GM10266 (cell line): ENCODE results near the gene AKNA.

Experiments
- DNase-seq: peaks from one replicate; pipeline ENCODE4 v3.0.0; 2012; ENCODE audit errors: extremely low spot score
- TF ChIP-seq, protein P1 (sequence below): IDR thresholded peaks from 2 replicates; pipeline ENCODE4 v1.5.1; 2012; ENCODE audit warnings: mild to moderate bottlenecking, low read depth; ENCODE audit not compliant: control insufficient read depth, insufficient read depth; ENCODE audit errors: missing control alignments

Gene AKNA

DNA sequence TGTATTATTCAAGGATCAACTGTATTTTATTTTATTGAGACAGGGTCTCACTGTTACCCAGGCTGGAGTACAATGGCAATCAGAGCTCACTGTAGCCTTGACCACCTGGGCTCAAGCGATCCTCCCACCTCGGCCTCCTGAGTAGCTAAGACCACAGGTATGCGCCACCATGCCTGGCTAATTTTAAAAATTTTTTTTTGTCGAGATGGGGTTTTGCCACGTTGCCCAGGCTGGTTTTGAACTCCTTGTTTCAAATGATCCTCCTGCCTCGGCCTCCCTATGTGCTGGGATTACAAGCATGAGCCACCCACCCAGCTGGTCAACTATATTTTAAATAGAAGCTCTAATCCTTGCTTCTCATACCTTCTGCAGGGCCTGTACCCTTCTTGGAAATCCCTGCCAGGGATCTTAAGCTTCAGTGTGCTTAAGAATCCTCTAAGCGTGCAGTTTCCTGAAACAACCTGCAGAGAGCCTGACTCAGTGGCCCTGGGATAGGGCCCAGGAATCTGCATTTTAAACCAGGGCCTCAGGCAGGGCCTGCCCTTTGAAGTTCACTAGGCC, 2.9 kb downstream of the AKNA start:
- TF ChIP-seq, protein P1, sequence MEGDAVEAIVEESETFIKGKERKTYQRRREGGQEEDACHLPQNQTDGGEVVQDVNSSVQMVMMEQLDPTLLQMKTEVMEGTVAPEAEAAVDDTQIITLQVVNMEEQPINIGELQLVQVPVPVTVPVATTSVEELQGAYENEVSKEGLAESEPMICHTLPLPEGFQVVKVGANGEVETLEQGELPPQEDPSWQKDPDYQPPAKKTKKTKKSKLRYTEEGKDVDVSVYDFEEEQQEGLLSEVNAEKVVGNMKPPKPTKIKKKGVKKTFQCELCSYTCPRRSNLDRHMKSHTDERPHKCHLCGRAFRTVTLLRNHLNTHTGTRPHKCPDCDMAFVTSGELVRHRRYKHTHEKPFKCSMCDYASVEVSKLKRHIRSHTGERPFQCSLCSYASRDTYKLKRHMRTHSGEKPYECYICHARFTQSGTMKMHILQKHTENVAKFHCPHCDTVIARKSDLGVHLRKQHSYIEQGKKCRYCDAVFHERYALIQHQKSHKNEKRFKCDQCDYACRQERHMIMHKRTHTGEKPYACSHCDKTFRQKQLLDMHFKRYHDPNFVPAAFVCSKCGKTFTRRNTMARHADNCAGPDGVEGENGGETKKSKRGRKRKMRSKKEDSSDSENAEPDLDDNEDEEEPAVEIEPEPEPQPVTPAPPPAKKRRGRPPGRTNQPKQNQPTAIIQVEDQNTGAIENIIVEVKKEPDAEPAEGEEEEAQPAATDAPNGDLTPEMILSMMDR = no peak
- DNase-seq = no peak

DNA sequence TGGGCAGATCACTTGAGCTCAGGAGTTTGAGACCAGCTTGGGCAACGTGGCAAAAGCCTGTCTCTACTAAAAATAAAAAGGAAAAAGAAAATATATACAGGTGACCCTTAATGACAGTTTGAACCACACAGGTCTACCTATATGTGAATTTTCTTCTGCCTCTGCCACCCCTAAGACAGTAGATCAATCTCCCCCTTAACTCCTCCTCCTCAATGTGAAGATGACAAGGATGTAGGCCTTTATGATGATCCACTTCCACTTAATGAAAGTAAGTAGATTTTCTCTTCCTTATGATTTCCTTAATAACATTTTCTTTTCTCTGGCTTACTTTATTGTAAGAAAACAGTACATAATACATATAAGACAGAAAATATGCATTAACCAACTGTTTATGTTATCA, 3.4 kb downstream of the AKNA start:
- TF ChIP-seq, protein P1 = no peak
- DNase-seq = no peak

DNA sequence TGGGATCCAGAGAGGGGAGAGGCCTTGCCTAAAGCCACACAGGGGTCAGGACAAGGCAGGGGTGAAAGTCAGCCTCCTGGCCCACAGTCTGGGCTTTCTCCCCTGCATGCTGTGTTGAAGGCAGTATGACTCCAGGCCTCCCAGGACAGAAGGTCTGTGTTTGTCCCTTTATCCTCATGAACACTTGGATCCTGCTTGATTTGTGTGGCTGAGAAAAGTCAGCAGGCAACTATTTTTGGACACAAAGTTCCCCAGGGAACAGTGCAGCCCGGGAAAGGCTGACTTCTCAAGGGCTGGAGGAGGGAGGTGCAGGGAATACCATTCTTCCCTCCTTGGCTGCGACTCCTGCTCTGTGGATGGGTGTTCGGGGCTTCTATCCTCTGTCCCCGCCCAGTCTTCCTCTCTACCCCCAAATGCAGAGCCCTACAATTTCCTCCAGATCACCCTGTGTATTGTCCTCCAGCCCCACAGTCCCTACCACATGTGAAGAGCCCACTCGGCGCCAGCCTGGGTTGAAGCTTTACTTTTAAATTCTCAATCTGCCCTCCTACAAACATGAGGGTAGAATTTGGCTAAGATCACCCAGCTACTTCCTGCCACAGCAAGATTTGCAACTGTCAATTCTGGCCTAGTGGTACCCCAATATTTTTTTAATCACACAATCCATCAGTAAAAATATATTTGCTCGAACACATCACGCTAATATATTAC, 4.1 kb downstream of the AKNA start:
- no peak for DNase-seq
- TF ChIP-seq, protein P1 = no peak

DNA sequence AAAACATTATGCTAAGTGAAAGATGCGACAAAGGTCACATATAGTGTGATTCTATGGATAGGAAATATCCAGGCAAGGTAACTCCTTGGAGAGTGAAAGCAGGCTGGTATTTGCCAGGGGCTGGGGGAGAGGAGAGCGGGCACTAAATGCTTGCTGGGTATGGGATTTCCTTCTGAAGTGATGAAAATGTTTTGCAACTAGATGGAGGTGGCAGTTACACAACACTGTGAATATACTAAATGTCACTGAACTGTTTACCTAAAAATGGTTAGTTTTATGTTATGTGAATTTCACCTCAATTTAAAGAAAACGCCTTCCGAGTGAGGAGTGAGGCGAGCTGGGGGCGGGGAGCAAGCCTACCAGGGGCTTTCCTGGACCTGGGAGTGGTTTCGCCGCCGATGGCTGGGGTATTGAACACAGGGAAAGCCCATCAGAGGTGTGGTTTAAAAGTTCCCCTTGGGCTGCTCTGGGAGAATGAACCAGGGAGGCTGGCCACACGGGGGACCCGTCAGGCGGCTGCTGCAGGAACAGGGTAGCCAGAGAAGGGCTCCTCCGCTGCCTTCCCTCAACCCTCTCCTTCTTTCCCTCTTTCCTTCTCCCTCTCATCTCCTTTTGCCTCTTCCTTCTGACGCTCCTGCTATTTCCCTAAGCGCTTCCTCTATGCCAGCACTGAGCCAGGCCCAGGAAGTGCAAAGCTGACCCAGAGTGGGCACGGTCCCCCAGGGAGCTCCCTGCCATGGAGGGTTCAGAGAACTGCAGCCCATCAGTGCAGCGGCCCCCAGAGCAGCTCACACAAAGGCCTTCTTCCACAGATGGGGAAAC, 4.9 kb downstream of the AKNA start:
- TF ChIP-seq, protein P1 = peak; percentile 34
- DNase-seq = peak; percentile 69

DNA sequence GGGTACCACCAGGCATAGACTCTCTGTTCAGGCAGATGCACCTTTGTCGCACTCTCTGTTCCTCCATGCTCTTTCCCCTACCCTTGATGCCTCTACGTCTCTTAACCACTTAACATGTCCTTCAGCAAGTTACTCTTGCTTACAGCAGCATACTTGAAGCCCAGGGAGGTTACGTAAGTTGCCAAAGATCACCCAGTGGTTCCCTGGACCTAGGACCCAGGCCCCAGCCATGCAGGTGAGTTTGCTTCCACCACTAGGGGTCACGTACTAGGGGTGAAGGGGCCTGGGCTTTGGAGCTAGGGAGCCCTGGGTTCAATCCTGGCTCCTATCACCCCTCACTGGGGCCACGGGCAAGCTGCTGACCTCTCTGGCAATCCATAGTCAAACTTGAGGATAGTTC, 8.9 kb downstream of the AKNA start:
- TF ChIP-seq, protein P1 = no peak
- DNase-seq = no peak

DNA sequence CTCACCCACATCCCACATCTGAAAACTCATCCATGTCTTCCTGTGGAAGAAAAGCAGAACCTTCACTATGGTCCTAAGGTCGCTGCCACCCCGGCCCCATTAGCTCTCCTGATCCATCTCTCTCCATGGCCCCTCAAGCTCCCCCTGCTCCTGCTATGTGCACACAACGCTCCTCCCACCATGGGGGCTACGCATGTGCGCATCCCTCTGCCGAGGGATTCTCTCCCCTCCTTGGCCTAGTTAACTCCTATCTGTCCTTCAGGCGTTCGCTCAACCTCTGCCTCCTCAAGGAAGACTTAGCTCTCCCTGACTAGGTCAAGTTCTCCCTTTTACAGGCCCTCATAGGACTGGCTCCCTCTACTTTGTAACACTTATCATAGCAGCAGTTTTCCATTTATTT, 9.8 kb downstream of the AKNA start:
- TF ChIP-seq, protein P1 = no peak

More for the DNA sequence above, 9.8 kb downstream of the AKNA start:
- DNase-seq = no peak
